ENCODE results near the gene EGR1. TPM values are rescaled to one million over a fixed set of nuclear protein-coding genes. Genes with fewer than 3 reads are reported as not detected.

The EGR1 gene
- polyA plus RNA-seq, 2 of the 4 experiments (the other 2 are of a cell fraction): 0.59 to 49.3 TPM

GRCh38 chr5:138445547-138446271 lies 19.6 kb upstream of the EGR1 start (continued):
- TF ChIP-seq ELK1 (IDR thresholded peaks at IDR 0.05; ENCODE audit: low read depth, low read length) (no peak), CHD4 (IDR thresholded peaks at IDR 0.05; ENCODE audit: borderline replicate concordance) (no peak), HMGXB4 (CRISPR knock-in tag; IDR thresholded peaks at IDR 0.05; ENCODE audit: borderline replicate concordance) (no peak), EHMT2 (IDR thresholded peaks at IDR 0.05; ENCODE audit: low read depth) (no peak), POLR2AphosphoS2 (conservative IDR thresholded peaks at IDR 0.05; ENCODE audit: low read length) (no peak)

- ATAC-seq (no peak), DNase-seq (ENCODE audit: low read depth in 1 of 2, low spot score in 1 of 2) (no peak), FAIRE-seq (no peak)
- no peaks in the 10 kb centered on the region for H3K9me3 ChIP-seq
- H3K4me1 ChIP-seq: peaks cover 9% of the 10 kb centered on the region; the same call in 1 of the 3 replicates
- no peak overlapping the region for H3K27ac ChIP-seq
- WGBS (ENCODE audit: missing lambda C conversion rate): 76% methylated on average over 6 of the region's 6 CpGs
- TF ChIP-seq NR3C1 (IDR thresholded peaks at IDR 0.05) (no peak), HES2 (IDR thresholded peaks at IDR 0.05) (no peak), FOSB (CRISPR knock-in tag; IDR thresholded peaks at IDR 0.05) (no peak), TFCP2L1 (CRISPR knock-in tag; IDR thresholded peaks at IDR 0.05) (no peak), RNF2 (IDR thresholded peaks at IDR 0.05; ENCODE audit: borderline replicate concordance, low read depth) (no peak), E2F6 (IDR thresholded peaks at IDR 0.05; ENCODE audit: borderline replicate concordance, low read depth) (no peak), USF2 (IDR thresholded peaks at IDR 0.05) (no peak), PHF8 (IDR thresholded peaks at IDR 0.05; ENCODE audit: borderline replicate concordance, low read depth) (no peak), HMGXB4 (CRISPR knock-in tag; IDR thresholded peaks at IDR 0.05; ENCODE audit: borderline replicate concordance) (no peak), CBX8 (IDR thresholded peaks at IDR 0.05) (no peak), MAX (IDR thresholded peaks at IDR 0.05) (no peak)
- POLR2A ChIA-PET: interaction anchor here (0.6 to 2.3 kb wide), 2 partner anchors 16 to 227 kb away, joined by 4 to 13 read pairs; partner anchors contain the start of gene EGR1
- no peak overlapping the region for H3K4me3 ChIP-seq
- no peak overlapping the region for H3K4me2 ChIP-seq
- CTCF ChIA-PET: interaction anchor here (0.8 to 10.5 kb wide), 11 partner anchors 12 to 268 kb away, joined by 3 to 203 read pairs (median 17); partner anchors contain the start of gene EGR1
Observed at GRCh38 chr5:138448070-138448469, 17.2 kb upstream of the EGR1 start.
